IPS-20b (cell line): Measurements from ENCODE around the gene ETNK2.

Experiments used
- H3K27ac ChIP-seq: one replicate; pipeline ENCODE4 v1.5.1; 2013; ENCODE audit warnings: low read length
- H3K27me3 ChIP-seq: 2 replicates; pipeline ENCODE4 v1.6.1; 2013; ENCODE audit warnings: mild to moderate bottlenecking, low read length, inconsistent platforms; ENCODE audit not compliant: insufficient read depth
- H3K36me3 ChIP-seq: 2 replicates; pipeline ENCODE4 v1.6.1; 2013; ENCODE audit warnings: low read depth, mild to moderate bottlenecking, inconsistent platforms, low read length, moderate library complexity; ENCODE audit not compliant: insufficient read depth
- H3K4me1 ChIP-seq: 2 replicates; pipeline ENCODE4 v1.6.1; 2013; ENCODE audit warnings: mild to moderate bottlenecking, control low read depth, inconsistent platforms, low read length, moderate library complexity; ENCODE audit not compliant: insufficient read depth
- H3K4me3 ChIP-seq: 2 replicates; pipeline ENCODE4 v1.5.1; 2013; ENCODE audit warnings: mild to moderate bottlenecking, low read length, inconsistent platforms
- H3K9ac ChIP-seq: 2 replicates; pipeline ENCODE4 v1.6.1; 2013; ENCODE audit warnings: low read depth, mild to moderate bottlenecking, inconsistent platforms, low read length, moderate library complexity
- H3K9me3 ChIP-seq: 2 replicates; pipeline ENCODE4 v1.6.1; 2013; ENCODE audit warnings: mild to moderate bottlenecking, low read depth, low read length, inconsistent platforms; ENCODE audit not compliant: insufficient read depth

ETNK2 gene

GRCh38 chr1:204081164-204081790 lies 70.6 kb downstream of the ETNK2 start:
- peak overlapping the region; percentile 3; the same call in 1 of the 2 replicates for H3K4me3 ChIP-seq
- H3K27ac ChIP-seq: peak overlapping the region; percentile 44
- peaks cover 11% of the 10 kb centered on the region for H3K36me3 ChIP-seq
- no peaks in the 10 kb centered on the region for H3K27me3 ChIP-seq
- H3K9me3 ChIP-seq: no peaks in the 10 kb centered on the region
- H3K9ac ChIP-seq: peak overlapping the region; percentile 26; the same call in 1 of the 2 replicates
- H3K4me1 ChIP-seq: peaks cover 66% of the 10 kb centered on the region
